ENCODE data around the gene SMTNL1. TPM values are rescaled to one million over a fixed set of nuclear protein-coding genes. Genes with fewer than 3 reads are reported as not detected.

SMTNL1 gene
- total RNA-seq, 1 experiment from 2014 or later: not detected

DNA sequence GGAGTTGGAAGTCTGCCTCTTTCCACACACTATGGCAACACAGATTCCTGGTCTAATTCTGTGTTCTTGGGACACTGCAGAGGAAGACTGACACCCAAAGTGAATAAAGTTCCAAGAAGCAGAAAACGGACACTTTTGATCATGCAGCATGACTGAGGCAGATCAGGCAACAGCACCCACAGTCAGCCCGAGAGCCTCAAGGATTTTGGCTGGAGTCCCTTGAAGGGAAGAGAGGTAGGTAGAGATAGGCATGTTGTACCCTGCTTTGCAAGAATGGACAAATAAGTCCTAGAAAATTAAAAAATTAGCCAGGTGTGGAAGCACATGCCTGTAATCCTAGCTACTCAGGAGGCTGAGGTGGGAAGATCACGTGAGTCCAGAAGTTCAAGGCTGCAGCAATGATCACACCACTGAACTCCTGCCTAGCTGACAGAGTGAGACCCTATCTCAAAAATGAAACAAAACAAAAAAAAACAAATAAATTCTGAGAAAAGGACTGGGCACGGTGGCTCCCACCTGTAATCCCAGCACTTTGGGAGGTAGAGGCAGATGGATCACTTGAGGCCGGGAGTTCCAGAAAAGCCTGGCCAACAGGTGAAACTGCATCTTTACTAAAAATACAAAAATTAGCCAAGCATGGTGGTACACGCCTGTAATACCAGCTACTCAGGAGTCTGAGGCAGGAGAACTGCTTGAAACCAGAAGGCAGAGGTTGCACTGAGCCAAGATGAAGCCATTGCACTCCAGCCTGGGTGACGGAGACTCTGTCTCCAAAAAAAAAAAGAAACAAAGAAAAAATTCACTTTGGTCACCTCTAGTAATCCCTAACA lies 28.8 kb upstream of the SMTNL1 start:
- no peak overlapping the region for H3K27ac ChIP-seq (ENCODE audit: insufficient read length, low read depth, low read length)
- no peak overlapping the region for H2AFZ ChIP-seq (ENCODE audit: low read length)
- H4K5ac ChIP-seq (ENCODE audit: insufficient read length, low read depth, low read length): no peak overlapping the region
- no peak overlapping the region for H4K8ac ChIP-seq (replicated peaks; ENCODE audit: insufficient read length, low read depth, low read length)
- no CpG with 5 or more reads among the region's 7 CpGs for WGBS (ENCODE audit: extremely low coverage, insufficient read length, low lambda C conversion rate)
- no peak for DNase-seq
- H2AK5ac ChIP-seq (ENCODE audit: insufficient read length, low read length): no peak overlapping the region
- no peaks in the 10 kb centered on the region for H3K79me2 ChIP-seq (ENCODE audit: insufficient read depth, low read length)
- no peak overlapping the region for H2BK12ac ChIP-seq (ENCODE audit: insufficient read length, low read depth, low read length)
- no peak overlapping the region for H2BK15ac ChIP-seq (ENCODE audit: low read depth, low read length)
- H2BK120ac ChIP-seq (ENCODE audit: low read depth, low read length, poor library complexity, severe bottlenecking): no peak overlapping the region
- Mint-ChIP-seq H3K9me3 (no peaks in the 10 kb centered on the region), H3K4me1 (peaks cover 1 to 11% of the 10 kb centered on the region in 2 experiments; a peak in 2 of 4 replicates), H3K36me3 (ENCODE audit: insufficient read depth in 1 of 3, low read depth in 3 of 3) (peaks cover 0 to 4% (median 0%) of the 10 kb centered on the region in 3 experiments; a peak in 4 of 7 replicates), H3K4me3 (no peak overlapping the region), H3K27me3 (ENCODE audit: low read depth) (peaks cover 8% of the 10 kb centered on the region), H3K27ac (no peak overlapping the region)
- no peak overlapping the region for H3K9ac ChIP-seq (ENCODE audit: extremely low read depth, insufficient read length, low read length)
- H3K9me3 ChIP-seq (ENCODE audit: control insufficient read depth, low read depth, low read length): no peaks in the 10 kb centered on the region
- no peaks in the 10 kb centered on the region for H4K20me1 ChIP-seq (ENCODE audit: control insufficient read depth, insufficient read depth, insufficient read length)
- H2BK5ac ChIP-seq (ENCODE audit: insufficient read length, low read length): no peak overlapping the region
- H3K18ac ChIP-seq (ENCODE audit: insufficient read length, low read depth, low read length): no peak overlapping the region
- no peak overlapping the region for H4K91ac ChIP-seq (ENCODE audit: insufficient read length, low read depth, low read length)
- H3T11ph ChIP-seq (ENCODE audit: low read length): no peak overlapping the region
- peaks cover under 1% of the 10 kb centered on the region for H3K4me1 ChIP-seq (ENCODE audit: insufficient read depth, low read length)
- TF ChIP-seq CTCF (conservative IDR thresholded peaks at IDR 0.05): no peak
- no peak overlapping the region for H3K56ac ChIP-seq (ENCODE audit: insufficient read length, low read depth, low read length)
- H3K14ac ChIP-seq (ENCODE audit: insufficient read depth, low read length): no peak overlapping the region
- H3K4me2 ChIP-seq (ENCODE audit: insufficient read depth, insufficient read length, low read length): no peak overlapping the region
- H3K23me2 ChIP-seq (ENCODE audit: insufficient read length, low read depth, low read length, poor library complexity, severe bottlenecking): no peaks in the 10 kb centered on the region
- no peak overlapping the region for H3K23ac ChIP-seq (ENCODE audit: insufficient read length, low read depth, low read length)
- no peaks in the 10 kb centered on the region for H3K27me3 ChIP-seq (ENCODE audit: insufficient read depth, low read length)
- H3K79me1 ChIP-seq (ENCODE audit: insufficient read depth, low read depth, low read length, poor library complexity, severe bottlenecking): no peaks in the 10 kb centered on the region
- no peak overlapping the region for H3K4ac ChIP-seq (ENCODE audit: low read depth, low read length)
- no peak overlapping the region for H2BK20ac ChIP-seq (ENCODE audit: low read depth, low read length, poor library complexity, severe bottlenecking)

Data from H9 (cell line).